OCI-M2 (cell line): Measurements from ENCODE around the gene EHBP1.
A peak's percentile ranks its signal among the peaks of the same experiment; 100 is the strongest.

Source experiments
- DNase-seq: peaks from one replicate; lab custom pipeline; 2025; ENCODE audit not compliant: unreplicated experiment; lab: John Stamatoyannopoulos, UW

EHBP1 gene

DNA sequence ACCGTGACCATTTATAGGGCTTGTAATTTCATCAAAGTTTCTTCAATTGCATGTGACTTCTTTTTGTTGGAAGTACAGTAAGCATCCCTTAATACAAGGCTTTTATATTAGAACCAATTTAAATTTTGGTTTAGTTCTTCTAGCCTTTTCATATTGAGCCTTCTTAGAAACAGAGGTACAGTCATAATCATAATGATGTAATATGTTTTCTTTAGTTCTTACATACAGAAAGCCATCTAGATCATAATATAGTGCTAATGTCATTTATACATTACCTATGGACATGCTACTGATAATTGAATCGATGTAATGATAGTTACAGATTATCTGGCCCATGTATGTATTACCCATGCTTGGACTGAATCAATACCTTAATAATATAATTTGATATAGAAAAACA is 235.2 kb downstream of the EHBP1 start:
- DNase-seq, result no peak

DNA sequence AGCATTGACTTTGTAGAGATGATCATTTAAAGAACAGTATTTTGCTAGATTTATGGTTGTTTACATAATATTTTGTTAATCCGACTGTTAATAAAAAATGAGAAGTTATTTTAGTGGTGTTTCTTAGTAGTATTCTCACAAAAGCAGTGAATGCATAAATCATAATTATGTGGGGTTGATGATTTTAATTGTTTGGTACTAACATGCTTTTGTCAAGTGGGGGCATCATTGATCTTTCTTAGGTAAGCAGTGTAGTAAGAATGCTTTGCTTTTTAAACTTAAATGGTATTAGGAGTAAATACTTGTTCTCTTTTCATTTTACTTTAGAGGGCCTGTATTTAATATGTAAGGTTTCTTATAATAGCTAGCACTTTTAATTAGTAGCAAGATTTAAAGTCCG is 235.9 kb downstream of the EHBP1 start:
- DNase-seq, result no peak

DNA sequence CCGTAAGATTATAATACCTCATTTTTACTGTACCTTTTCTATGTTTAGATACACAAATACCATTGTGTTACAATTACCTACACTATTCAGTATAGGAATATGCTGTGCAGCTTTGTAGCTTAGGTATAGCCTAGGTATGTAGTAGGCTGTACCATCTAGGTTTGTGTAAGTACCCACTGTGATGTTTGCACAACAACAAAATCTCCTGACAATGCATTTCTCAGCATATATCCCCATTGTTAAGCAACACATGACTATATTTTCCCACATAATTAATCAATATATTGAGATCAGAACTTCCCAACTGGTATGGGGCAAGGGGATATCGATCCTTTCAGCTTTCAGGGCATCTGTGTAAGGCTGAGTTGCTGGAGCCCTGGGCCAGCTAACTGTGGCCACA is 238.8 kb downstream of the EHBP1 start:
- DNase-seq, result no peak

DNA sequence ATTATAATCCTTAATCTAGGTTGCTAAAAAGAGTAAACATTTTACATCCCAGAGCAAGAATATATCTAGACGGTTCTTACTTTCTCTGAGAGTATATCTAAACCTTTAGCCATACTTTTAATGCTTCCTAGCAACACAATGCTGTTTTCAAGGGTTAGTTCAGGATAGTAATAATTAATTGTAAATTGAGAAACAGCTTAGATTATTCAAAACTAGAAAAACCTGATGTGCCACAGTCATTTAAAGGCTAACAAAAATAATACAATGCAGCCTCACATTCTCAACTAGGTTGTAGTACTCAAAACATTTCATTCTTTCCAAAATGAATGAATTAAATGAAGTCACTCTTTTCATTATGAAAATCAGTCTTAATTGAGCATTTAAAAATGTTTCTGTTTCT is 241.9 kb downstream of the EHBP1 start:
- no peak for DNase-seq

DNA sequence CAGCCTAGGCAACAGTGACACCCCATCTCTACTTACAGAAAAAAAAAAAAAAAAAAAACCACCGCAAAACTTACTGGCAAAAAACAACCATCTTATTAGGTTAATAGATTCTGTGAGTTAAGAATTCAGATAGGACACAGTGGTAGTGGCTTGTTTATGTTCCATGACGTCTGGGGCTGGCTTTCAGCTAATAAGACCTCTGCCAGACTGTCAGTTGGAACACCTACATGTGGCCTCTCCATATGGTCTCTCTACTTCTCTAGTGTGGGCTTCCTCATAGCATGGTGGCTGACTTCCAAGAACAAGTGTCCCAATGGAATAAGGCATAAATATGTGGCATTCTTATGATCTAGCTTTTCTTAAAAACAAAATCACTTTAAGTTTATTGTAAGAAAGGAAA is 251.1 kb downstream of the EHBP1 start:
- DNase-seq, result no peak

DNA sequence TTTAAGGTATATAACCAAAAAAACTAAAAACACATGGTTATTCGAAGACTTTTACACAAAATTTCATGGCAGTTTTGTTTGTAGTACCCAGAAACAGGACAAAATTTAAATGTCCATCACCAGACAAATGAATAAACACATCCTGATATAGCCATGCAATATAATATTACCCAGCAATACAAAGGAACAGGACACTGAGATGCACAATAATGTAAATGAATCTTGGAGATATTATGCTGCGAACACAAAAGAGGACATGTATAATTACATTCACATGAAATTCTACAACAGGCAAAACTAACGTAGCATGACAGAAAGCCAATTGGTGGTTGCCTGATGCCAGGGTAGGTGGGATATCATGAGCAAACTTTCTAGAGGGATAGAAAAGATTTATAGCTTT is 252.7 kb downstream of the EHBP1 start:
- no peak for DNase-seq

DNA sequence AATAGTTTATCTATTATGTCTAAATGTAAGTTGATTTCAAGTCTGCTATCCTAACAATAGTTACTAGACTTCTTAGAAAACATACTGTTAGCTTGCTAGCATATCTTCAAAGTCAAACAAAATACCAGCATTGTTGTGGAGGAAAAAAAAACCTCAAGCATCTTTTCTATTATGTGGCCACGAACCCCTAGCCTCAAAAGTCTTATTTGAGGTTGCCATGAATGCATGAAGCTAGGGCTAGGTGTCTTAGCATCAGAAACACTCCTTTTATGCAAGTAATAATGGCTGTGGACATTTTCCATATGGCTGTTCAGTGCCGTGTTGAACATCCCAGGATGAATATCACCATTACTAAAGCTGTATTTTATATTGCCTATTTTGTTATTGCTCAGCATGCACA is 258.5 kb downstream of the EHBP1 start:
- DNase-seq, result no peak

DNA sequence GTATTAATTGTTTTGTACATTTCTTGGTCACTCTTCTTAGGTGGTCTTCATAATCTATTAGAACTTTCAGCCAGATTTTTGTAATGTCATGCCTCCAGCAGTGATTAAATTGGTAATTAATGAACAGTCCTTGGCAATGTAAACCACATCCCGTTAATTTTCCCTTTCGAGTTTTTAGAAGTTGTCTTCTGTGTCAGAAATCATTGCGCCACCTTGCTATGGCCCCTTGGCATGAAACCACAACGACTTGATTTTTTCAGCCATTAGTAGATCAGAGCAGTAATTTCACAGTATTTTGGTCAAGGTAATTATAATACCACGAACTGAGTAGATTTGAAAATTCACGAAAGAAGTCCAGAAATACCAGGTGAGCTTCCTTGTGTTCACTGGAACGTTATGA is 259.2 kb downstream of the EHBP1 start:
- no peak for DNase-seq

DNA sequence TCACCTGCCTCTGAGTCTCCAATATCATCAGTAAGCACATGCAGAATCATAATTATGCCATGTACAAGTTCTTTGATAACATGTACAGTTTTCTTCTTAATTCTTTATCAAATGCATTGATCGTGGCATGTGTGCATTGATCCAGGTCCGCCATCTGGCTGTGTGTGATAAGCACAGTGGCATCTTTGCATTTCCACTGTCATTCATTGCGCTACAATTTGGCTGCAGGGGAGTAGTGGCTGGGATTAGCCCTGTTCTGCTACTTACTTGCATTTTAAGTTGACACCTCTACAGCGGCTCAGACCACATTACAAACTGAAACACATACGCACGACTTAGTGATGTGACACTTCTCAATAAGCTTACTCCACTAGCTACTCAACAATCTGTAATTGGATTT is 261.5 kb downstream of the EHBP1 start:
- DNase-seq, result no peak

DNA sequence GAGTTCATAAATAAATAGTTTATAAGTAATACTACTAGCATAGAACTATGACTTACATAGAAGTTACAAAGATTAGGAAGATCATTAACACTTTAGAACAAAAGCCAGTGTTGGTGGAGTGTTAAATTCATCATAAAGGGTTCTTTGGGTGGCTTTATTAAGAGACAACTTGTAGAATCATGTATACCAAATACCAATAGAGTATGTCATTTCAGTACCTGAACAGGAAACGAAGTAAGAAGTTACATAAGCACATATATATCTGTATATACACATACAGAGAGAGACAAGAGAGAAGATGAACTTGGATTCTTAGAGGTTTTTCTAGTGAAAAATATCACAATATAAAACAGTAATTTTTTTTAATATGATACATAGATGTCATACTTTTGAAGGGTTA is 262.7 kb downstream of the EHBP1 start:
- DNase-seq, result no peak

DNA sequence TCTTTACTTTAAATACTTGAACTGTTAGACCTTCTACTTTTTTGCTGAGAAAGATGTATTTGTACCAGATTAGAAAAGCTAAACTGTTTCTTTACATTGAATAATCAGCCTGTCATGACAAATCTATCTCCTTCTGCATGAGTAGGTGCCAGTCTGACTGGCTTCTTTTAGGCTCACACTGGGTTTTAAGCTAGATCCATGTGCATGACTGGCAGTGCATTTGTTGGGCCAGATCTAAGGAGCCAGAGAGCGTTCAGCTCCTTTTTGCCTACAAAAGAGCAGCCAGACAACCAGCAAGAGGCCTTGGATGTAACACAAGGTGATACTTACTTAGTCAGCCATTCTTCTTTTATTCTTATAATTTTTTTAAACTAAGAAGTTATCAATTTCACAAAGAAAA is 263.2 kb downstream of the EHBP1 start:
- no peak for DNase-seq

DNA sequence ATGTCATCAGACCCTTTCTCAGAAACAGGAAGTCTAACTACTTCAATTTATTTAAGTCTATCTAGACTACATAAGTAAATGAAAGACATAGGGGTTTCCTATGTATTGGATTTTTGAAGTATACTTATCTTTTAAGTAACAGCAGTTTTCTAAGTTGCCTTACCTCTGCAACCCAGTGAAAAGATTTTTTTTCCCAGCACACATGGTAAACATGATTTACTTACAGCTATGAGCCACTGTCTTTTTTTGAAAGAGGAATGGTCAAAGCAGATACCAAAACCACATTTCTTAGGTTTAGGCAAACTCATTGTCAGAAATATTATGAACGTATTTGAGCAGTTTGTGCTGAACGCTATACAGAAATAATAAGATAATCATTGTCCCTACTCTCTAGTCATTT is 266.4 kb downstream of the EHBP1 start:
- DNase-seq, result no peak

DNA sequence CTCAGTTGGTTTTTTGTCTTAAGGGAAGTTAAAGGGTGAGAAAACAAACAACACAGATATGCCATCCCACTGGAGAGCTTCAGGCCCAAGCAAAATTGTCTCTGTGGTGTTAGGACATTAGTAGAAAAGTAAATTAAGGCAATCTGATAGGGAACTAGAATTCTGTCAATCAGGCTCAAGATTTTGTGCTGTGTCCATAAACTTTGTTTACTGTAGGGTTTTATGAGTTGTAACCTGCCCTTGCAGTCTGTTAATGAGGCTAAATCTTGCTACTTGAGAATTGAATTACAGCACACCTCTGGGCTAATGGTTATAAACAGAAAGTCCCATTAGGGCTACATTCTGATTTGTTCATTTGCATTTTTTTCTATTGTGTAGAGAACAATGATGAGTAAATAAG is 267.1 kb downstream of the EHBP1 start:
- DNase-seq, result no peak

DNA sequence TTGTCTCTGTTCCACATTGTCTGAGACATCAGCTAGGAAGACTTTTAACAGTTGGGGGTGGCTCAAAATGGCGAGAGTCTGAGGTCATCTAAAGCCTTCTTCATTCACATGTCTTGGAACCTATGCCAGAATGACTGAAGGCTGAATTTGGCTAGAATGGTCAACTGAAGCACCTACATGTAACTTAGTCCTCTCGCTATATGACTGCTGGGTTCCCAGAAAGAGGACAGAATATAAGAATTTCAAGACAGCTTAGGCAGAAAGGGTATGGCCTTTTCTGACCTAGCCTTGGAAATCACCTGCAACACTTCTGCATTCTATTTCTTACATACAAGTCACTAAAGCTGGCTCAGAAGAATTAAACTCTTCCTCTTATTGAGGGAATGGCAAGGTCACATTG is 269.5 kb downstream of the EHBP1 start:
- no peak for DNase-seq

DNA sequence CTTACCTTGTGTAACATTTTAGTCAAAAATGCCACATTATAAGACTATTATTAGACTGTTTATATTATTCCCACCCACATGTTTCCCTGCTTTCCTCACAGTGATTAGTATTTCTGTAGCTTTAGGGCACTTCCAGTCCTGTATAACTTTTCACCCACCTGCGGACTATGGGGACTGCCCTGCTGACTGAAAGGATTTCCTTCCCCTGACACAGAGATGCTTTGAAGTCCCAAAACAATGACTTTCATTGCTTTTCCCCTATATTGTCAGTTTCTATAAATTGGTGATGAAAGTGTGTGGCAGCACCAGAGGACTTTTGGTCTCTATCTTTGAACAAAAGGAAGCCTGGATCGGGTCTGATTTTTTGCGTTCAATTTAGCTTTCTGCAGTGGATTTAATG is 286.1 kb downstream of the EHBP1 start:
- no peak for DNase-seq

DNA sequence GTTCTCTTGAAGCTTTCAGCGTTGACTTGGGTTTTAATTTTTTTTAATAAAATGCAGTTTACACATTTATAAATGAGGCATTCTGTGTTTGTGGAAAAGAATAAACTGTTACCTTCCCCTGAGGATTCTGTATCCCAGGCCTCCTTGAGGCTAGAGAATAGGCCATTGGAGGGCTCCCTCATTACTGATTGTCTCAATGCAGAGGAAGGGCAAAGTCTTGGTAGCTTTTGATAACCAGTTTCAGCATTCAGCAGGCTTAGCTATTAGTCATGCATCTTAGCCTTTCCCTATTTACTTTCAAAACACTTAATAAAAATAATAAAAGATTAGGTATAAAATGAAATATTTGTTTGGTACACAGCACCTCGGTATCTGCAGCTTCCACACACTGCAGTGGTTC is 287.0 kb downstream of the EHBP1 start:
- no peak for DNase-seq

DNA sequence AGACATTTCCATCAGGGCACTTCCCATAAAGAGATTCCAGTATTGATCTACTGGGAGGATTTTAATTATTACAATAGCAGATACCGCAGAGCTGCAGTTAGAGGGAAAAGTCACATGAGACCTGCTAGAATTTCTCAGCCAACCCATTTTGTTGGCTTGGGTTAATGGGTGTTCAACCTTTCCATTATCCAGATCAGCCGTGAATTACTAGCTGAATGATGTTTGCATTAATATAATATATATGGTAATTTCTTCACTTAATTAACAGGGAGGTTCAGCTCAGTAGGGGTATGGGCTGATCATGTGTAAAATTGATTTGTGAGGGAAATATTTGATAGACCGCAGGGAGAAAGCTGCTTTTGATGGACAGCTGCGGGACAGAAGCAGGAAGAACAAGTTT is 288.7 kb downstream of the EHBP1 start:
- no peak for DNase-seq

DNA sequence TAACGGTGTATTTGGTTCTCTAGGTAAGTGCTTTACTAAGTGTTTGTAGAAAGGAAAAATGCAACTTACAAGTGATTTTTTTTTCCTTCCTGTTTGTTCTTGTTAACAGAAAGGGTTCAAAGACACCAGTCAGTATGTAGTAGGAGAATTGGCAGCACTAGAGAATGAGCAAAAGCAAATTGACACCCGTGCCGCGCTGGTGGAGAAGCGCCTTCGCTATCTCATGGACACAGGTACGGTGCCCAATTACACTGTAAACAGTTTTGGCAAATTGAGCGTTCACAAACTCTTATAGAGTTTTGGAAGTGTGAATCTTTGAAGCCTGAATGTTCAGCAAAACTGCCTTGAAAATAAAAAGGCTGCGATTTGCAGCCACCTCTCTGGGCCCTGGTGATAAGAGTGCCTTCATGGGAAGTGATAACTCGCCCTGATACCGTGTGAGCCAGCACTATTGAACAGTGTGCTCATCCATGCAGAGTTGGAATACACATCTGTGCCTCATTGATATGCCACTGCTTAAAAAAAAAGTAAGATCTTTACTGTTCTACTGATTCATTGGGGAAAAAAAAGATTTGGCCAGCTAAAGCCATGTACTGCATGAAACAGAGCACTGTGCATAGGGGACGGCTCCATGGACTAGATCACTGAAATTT is 291.1 kb downstream of the EHBP1 start:
- DNase-seq, result peak; percentile 24

DNA sequence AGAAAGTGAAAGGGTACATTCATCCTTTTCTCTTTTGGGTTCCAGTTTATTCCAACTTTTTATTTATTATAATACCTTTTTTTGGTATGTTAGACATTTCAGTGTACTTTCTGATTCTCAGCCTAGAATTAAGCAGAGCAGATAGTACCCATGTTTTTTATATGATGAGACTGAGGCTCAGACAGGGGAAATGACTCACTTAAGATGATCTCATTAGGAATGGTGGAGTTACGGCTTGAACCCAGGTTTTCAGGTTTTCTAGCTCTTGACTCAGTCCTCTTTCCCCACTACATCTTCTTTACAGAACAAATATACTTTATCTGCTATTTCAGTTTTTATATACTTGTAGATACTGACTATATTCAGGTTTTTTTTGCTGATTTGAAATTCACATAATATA is 293.4 kb downstream of the EHBP1 start:
- DNase-seq, result no peak

DNA sequence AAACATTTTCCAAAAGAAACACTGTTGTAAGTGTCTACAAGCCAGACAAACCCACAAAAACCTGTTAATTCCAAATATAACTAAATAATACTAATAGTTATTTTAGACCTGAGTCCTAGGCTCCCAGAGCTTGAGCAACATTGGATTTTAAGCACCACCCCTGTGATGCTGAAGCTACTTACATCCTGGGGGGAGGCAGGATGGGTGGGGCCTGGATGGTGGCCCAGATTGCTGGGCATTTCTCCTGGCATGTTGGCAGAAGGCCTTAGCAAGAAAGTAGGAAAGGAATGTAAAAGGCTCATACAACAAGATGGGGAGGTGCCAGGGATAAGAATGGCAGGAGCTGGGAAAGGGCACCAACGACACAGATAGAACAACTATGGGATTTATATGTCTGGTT is 294.4 kb downstream of the EHBP1 start:
- DNase-seq, result no peak

DNA sequence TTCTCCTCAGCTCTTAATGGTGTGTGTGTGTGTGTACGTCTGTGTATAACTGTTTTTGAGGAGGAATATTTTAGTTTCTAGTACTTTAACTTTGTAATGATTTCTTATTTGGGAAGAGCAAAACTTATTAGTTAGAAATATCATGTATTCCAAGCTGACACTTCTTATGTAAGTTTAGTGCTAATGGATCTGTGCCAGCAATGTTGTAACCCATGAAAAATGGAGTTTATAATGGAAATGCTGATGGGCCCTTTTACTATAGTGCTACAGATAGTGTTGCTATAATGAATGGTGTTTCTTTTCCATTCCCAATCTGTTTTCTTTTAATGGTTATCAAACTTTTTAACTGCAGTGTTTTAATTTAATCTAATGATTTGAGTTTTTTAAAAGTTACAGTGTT is 295.3 kb downstream of the EHBP1 start:
- DNase-seq, result no peak

DNA sequence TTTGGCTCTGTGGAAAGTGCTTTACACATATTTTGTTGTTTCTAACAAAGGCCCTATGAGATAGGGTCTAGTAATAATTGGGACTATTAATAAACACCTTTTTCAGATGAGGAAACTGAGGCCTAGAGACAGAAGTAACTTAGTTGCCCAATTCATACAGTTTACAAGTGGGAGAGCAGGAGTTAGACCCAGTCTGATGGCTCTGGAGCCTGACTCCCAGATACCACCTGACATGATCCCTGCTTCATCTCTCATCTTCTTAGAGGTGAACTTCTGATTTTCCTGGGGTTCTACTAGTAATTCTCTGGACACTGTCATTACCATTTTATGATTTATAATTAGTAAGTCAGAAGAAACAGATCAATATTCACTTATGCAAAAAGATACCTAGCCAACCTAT is 296.1 kb downstream of the EHBP1 start:
- no peak for DNase-seq

DNA sequence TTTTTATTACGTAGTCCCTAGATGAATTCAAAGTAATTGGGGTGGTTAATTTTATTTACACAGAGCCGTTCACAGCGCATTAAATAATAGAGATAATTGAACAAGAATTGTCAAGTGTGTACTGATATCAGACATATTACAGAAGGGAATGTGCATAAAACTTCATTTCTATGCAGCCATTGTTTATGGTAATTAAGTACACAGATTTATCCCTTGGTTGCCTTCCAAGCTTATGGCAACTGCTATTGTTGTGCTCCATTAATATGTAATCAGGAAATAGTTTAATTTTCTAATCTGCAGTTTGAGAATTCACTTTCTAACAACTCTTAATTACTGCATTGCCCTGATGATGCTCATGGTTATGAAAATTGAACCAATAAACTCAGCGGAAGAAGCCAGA is 297.8 kb downstream of the EHBP1 start:
- DNase-seq, result no peak
